Measurements from ENCODE around the gene RSU1. TPM values are rescaled to one million over a fixed set of nuclear protein-coding genes. Genes with fewer than 3 reads are reported as not detected.

RSU1 gene
- total RNA-seq, 1 donor from 2014 or later = 75.3 TPM

GRCh38 chr10:16603308-16603707, 213.9 kb downstream of the RSU1 start:
- TF ChIP-seq CTCF (IDR thresholded peaks at IDR 0.05; ENCODE audit: insufficient read depth, low read length, poor library complexity, severe bottlenecking) = no peak
- H3K4me3 ChIP-seq (ENCODE audit: low read depth, low read length) = no peak overlapping the region
- no peaks in the 10 kb centered on the region for H3K36me3 ChIP-seq (ENCODE audit: control insufficient read depth, insufficient read depth, low read length)
- H3K27me3 ChIP-seq (ENCODE audit: control insufficient read depth, insufficient read depth, low read length) = no peaks in the 10 kb centered on the region
- no peak for DNase-seq (ENCODE audit: low read depth)

- no peak for TF ChIP-seq CTCF (IDR thresholded peaks at IDR 0.05; ENCODE audit: insufficient read depth, low read length, poor library complexity, severe bottlenecking)
- no peaks in the 10 kb centered on the region for H3K36me3 ChIP-seq (ENCODE audit: control insufficient read depth, insufficient read depth, low read length)
- no peak overlapping the region for H3K4me3 ChIP-seq (ENCODE audit: low read depth, low read length)
- DNase-seq (ENCODE audit: low read depth) = no peak
- H3K27me3 ChIP-seq (ENCODE audit: control insufficient read depth, insufficient read depth, low read length) = no peaks in the 10 kb centered on the region
Measured at GRCh38 chr10:16602104-16602775, 215.0 kb downstream of the RSU1 start.

- no peaks in the 10 kb centered on the region for H3K36me3 ChIP-seq (ENCODE audit: control insufficient read depth, insufficient read depth, low read length)
- TF ChIP-seq CTCF (IDR thresholded peaks at IDR 0.05; ENCODE audit: insufficient read depth, low read length, poor library complexity, severe bottlenecking) = no peak
- H3K4me3 ChIP-seq (ENCODE audit: low read depth, low read length) = no peak overlapping the region
Measured at GRCh38 chr10:16599662-16600061, 217.6 kb downstream of the RSU1 start.

GRCh38 chr10:16597656-16598055, 219.6 kb downstream of the RSU1 start:
- DNase-seq (ENCODE audit: low read depth) = no peak
- TF ChIP-seq CTCF (IDR thresholded peaks at IDR 0.05; ENCODE audit: insufficient read depth, low read length, poor library complexity, severe bottlenecking) = no peak
- no peak overlapping the region for H3K4me3 ChIP-seq (ENCODE audit: low read depth, low read length)
- H3K27me3 ChIP-seq (ENCODE audit: control insufficient read depth, insufficient read depth, low read length) = no peaks in the 10 kb centered on the region
- no peaks in the 10 kb centered on the region for H3K36me3 ChIP-seq (ENCODE audit: control insufficient read depth, insufficient read depth, low read length)

More at GRCh38 chr10:16599662-16600061, 217.6 kb downstream of the RSU1 start:
- DNase-seq (ENCODE audit: low read depth) = no peak
- no peaks in the 10 kb centered on the region for H3K27me3 ChIP-seq (ENCODE audit: control insufficient read depth, insufficient read depth, low read length)

GRCh38 chr10:16592378-16592777, 224.8 kb downstream of the RSU1 start:
- no peak for TF ChIP-seq CTCF (IDR thresholded peaks at IDR 0.05; ENCODE audit: insufficient read depth, low read length, poor library complexity, severe bottlenecking)
- DNase-seq (ENCODE audit: low read depth) = no peak
- Histone ChIP-seq H3K4me3 (ENCODE audit: low read depth, low read length) (no peak overlapping the region), H3K27me3 (ENCODE audit: control insufficient read depth, insufficient read depth, low read length) (no peaks in the 10 kb centered on the region), H3K36me3 (ENCODE audit: control insufficient read depth, insufficient read depth, low read length) (no peaks in the 10 kb centered on the region)
